Mammary epithelial cell (primary cell): ENCODE data around the gene NTRK1.

Experiments used
- EZH2 ChIP-seq: IDR thresholded peaks from 2 replicates; pipeline ENCODE4 v1.6.1; 2012; ENCODE audit warnings: low read length, inconsistent platforms, borderline replicate concordance
- TF ChIP-seq, protein P1 (sequence below), 2 donors: IDR thresholded peaks in 1 of 2; conservative IDR thresholded peaks in 1 of 2; 2 replicates each; pipeline ENCODE4 v1.5.1; 2011 to 2012; ENCODE audit warnings: inconsistent platforms in 2 of 2, low read length in 2 of 2, mild to moderate bottlenecking in 2 of 2, control low read depth in 1 of 2, low read depth in 1 of 2; ENCODE audit not compliant: insufficient read depth in 1 of 2; ENCODE audit errors: extremely low read depth in 1 of 2

DNA sequence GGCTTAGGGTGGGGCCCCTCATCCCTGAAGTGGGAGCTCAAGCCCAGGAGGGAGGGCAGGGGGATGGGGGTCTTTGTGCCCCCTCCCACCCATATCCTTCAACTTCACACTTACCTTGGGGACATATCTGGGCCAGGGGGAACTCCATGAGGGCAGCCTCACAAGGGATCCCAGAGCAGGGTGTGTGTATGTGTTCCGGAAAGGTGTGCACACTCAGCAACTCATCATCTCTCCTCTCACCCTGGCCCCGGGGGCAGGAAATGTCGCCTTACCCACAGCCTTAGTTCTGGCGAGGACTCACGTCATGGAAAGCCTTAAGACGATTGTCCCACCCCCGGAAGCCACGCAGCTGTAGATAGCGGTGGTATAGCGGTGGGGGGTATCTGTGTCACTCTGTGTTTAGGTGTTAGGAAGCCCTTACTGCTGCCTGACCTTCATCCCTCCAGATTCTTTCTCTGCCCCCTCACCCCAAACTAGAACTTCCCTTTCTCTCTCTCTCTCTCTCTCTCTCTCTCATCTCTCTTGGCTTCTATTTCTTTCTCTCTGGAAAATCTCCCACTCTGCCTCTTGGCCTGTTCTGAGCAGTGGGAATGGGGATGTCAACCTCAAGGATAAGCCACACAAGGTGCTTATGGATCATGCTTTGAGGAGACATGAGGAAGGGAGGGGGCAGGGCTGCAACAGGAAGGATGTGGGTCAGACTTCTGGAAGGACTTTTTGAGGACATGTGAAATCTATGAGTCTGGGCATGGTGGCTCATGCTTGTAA, 43.9 kb upstream of the NTRK1 start, which contains the start of gene SH2D2A:
- TF ChIP-seq, protein P1, sequence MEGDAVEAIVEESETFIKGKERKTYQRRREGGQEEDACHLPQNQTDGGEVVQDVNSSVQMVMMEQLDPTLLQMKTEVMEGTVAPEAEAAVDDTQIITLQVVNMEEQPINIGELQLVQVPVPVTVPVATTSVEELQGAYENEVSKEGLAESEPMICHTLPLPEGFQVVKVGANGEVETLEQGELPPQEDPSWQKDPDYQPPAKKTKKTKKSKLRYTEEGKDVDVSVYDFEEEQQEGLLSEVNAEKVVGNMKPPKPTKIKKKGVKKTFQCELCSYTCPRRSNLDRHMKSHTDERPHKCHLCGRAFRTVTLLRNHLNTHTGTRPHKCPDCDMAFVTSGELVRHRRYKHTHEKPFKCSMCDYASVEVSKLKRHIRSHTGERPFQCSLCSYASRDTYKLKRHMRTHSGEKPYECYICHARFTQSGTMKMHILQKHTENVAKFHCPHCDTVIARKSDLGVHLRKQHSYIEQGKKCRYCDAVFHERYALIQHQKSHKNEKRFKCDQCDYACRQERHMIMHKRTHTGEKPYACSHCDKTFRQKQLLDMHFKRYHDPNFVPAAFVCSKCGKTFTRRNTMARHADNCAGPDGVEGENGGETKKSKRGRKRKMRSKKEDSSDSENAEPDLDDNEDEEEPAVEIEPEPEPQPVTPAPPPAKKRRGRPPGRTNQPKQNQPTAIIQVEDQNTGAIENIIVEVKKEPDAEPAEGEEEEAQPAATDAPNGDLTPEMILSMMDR (conservative IDR thresholded peaks at IDR 0.05 in 1 of 2, IDR thresholded peaks at IDR 0.05 in 1 of 2; ENCODE audit: extremely low read depth in 1 of 2, insufficient read depth in 1 of 2, low read depth in 1 of 2, low read length in 2 of 2) = no peak
- TF ChIP-seq EZH2 = no peak
